Stimulated activated CD4-positive, alpha-beta T cell treated with anti-CD3 and anti-CD28 coated beads, Interleukin-2, amount 100 ng/mL, for 48 hours (primary cell): ENCODE results near the gene ITGB4.

ENCODE experiments used
- DNase-seq, 2 donors: peaks; one replicate each; pipeline ENCODE4 v3.0.0-alpha.2; 2020

Gene ITGB4

DNA sequence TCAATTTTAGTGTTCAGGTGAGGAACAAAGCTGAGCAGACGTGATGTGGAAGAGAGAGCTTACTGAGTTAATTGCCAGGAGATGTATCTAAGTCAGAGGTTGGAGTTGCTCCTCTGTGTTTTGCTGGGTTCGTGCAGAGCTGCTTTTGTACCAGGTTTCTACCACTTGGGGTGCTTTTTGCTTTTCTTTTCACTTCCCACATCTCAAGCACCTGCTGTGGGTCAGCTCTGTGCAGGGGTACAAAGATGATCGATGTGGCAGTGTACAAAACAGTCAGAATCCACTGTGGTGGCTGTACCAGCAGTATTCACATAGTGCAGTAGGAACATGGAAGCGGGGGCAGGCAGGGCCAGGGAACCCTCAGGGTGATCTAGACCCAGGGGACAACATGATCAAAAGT is 78.1 kb downstream of the ITGB4 start:
- DNase-seq, result no peak

DNA sequence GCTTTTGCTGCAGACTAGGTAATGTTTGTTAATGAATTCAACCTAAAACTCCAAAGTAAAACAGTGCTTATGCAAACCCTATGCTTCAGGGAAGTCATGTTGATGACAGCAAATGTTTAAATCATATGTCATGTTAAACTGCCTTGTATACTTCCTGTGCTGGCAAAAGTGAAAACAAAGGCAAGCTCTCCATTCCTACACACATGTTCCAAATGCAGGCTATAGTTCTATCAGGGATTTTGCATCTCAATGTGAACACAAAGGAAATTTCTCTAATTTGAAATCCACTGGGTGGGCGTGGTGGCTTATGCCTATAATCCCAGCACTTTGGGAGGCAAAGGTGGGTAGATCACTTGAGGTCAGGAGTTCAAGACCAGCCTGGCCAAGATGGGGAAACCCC is 82.6 kb downstream of the ITGB4 start:
- DNase-seq, result no peak

DNA sequence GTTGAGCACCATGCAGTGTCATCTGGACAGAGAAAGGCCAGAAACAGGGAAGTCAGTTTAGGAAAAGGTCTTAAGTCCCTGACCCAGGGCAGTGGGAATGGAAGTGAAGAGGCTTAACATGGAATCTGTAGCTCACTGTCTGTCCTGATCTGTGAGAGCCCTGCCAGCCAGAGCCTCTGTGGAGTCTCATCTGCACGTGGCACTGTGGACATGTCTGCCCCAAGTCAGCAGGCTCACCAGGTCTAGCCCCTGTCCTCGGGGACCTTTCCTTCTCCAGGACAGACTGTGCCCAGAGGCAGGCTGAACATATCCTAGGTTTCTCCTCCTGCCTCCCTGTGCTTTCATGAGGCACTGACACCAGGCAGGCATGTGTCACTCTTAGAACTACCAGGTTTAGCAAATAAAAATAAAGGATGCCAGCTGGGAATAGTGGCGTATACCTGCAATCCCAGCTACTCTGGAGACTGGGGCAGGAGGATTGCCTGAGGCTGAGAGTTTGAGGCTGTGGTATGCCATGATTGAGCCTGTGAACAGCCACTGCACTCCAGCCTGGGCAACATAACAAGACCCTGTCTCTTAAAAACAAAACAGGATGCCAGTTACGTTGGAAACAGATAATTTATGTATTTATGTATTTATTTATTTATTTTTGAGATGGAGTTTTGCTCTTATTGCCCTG is 85.7 kb downstream of the ITGB4 start:
- no peak for DNase-seq
